Panc1 (cell line): Measurements from ENCODE around the gene FILIP1L. TPM values are rescaled to one million over a fixed set of nuclear protein-coding genes. Genes with fewer than 3 reads are reported as not detected.

Experiments used
- ATAC-seq: fragments of 200-7000 bp; cut with Tn5 transposase; 2 replicates; pipeline ENCODE4 v1.9.1; 2020; ENCODE audit warnings: mild to moderate bottlenecking, moderate library complexity
- BruUV-seq: library from RNA; stranded (reverse); fragments of 400-500 nt; replicated peaks from 2 replicates; lab custom pipeline; 2021; lab: Mats Ljungman, UMichigan
- CTCF ChIA-PET: fragments of 300-600 bp; sonication (Branson Sonifier 250); formaldehyde crosslinking; loops from one replicate; lab custom pipeline; 2022; ENCODE audit warnings: antibody characterized with exemption; lab: Charles Lee
- POLR2A ChIA-PET: fragments of 300-600 bp; sonication (Branson Sonifier 250); formaldehyde crosslinking; loops from one replicate; lab custom pipeline; 2022; ENCODE audit warnings: antibody characterized with exemption; lab: Charles Lee
- DNase-seq: peaks from one replicate; pipeline ENCODE4 v3.0.0-alpha.2; 2010; ENCODE audit warnings: low read depth, low spot score
- H3K27ac ChIP-seq: 2 replicates; pipeline ENCODE4 v1.5.1; 2011; ENCODE audit warnings: mild to moderate bottlenecking, low read length, inconsistent platforms
- H3K27me3 ChIP-seq: fragments of 200-500 bp; sonication (Bioruptor generic); 2 replicates; pipeline ENCODE4 v1.6.0; 2014; ENCODE audit warnings: low read length, inconsistent platforms; ENCODE audit not compliant: control insufficient read depth, insufficient read depth
- H3K36me3 ChIP-seq: fragments of 200-500 bp; sonication (Bioruptor generic); 2 replicates; pipeline ENCODE4 v1.5.1; 2014; ENCODE audit warnings: inconsistent platforms, mild to moderate bottlenecking, low read length, moderate library complexity; ENCODE audit not compliant: control insufficient read depth, insufficient read depth
- H3K4me1 ChIP-seq: 2 replicates; pipeline ENCODE4 v1.5.1; 2011; ENCODE audit warnings: inconsistent platforms, mild to moderate bottlenecking, low read length, moderate library complexity; ENCODE audit not compliant: control insufficient read depth, insufficient read depth
- H3K4me3 ChIP-seq, 2 experiments: 2 replicates each; pipeline ENCODE4 v1.5.1; 2011 to 2012; ENCODE audit warnings: low read depth in 2 of 2, low read length in 2 of 2, mild to moderate bottlenecking in 2 of 2, inconsistent platforms in 1 of 2, moderate library complexity in 1 of 2
- H3K9me3 ChIP-seq: fragments of 200-500 bp; sonication (Bioruptor generic); 2 replicates; pipeline ENCODE4 v1.5.1; 2014; ENCODE audit warnings: low read depth, mild to moderate bottlenecking, inconsistent platforms, low read length, moderate library complexity; ENCODE audit not compliant: control insufficient read depth, insufficient read depth
- CTCF ChIP-seq: fragments of 450-650 bp; IDR thresholded peaks from 2 replicates; pipeline ENCODE4 v1.5.1; 2017; ENCODE audit warnings: mild to moderate bottlenecking
- POLR2AphosphoS5 ChIP-seq: IDR thresholded peaks from 2 replicates; pipeline ENCODE4 v1.6.1; 2012; ENCODE audit warnings: mild to moderate bottlenecking, low read depth, low read length, moderate library complexity
- SIN3A ChIP-seq: IDR thresholded peaks from 2 replicates; pipeline ENCODE4 v1.6.1; 2012; ENCODE audit warnings: low read depth, mild to moderate bottlenecking, low read length, moderate library complexity, borderline replicate concordance; ENCODE audit not compliant: insufficient read depth
- TCF7L2 ChIP-seq: IDR thresholded peaks from 2 replicates; pipeline ENCODE4 v1.6.1; 2011; ENCODE audit warnings: mild to moderate bottlenecking, low read depth, low read length, inconsistent platforms
- in situ Hi-C: cut with HindIII; loops from 2 replicates; pipeline ENCODE4 v1.10.0; 2016; ENCODE audit warnings: low sequenced_read_pairs, low pct_unique_long_range_greater_than_20kb
- intact Hi-C: fragments of 100-400 bp; cut with micrococcal nuclease; formaldehyde crosslinking; loops from one replicate; pipeline ENCODE4 v1.10.0; 2022; ENCODE audit not compliant: unreplicated experiment
- total RNA-seq: library from RNA; stranded (reverse); gene quantifications from one replicate; pipeline ENCODE4 v1.2.1, GENCODE V29; 2021; ENCODE audit not compliant: unreplicated experiment
- TF ChIP-seq, protein P1 (sequence below), 2 experiments: IDR thresholded peaks; 2 replicates each; pipeline ENCODE4 v1.6.1; 2011 to 2012; ENCODE audit warnings: low read depth in 2 of 2, control low read depth in 1 of 2, low read length in 1 of 2, mild to moderate bottlenecking in 1 of 2, moderate library complexity in 1 of 2; ENCODE audit not compliant: insufficient read depth in 1 of 2

FILIP1L gene
- total RNA-seq, 1 experiment from 2014 or later, result 3.2 TPM

DNA sequence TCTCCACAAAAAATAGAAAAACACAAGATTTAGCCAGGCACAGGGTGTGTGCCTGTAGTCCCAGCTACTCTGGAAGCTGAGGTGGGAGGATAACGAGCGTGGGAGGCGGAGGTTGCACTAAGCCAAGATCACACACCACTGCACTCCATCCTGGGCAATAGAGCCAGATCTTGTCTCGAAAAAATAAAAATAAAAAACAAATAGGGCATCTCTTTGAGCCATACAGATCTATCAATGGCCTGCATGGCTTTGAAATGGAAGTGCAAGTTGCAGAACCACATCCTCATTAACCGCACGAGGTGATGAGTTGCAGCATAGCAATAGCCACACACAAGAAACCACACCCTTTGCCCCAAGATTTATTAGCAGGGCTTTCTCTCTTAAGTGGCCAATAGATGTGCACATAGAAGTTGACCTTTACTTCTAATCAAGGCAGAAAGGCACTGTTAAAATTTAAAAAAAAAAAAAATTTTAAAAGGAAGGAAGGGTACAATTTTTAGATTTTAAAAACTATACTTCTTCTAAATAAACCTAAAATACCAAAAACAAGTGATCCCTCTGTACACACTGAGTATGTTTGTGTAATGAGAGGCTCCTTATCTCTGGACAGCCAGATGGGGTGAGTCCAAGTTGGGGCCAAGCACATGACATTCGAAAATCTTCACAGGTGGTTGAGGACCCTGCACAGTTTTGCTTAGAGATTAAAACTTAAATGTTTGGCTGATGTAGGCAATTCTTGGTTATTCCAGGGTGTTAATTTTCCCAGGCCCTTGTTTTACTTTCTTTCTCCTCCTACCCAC lies 53.4 kb downstream of the FILIP1L start:
- H3K9me3 ChIP-seq, result no peaks in the 10 kb centered on the region
- intact Hi-C loops (no loop called here), in situ Hi-C loops (no loop called here)
- no peak for ATAC-seq
- no peak overlapping the region for H3K4me3 ChIP-seq
- no peak for TF ChIP-seq TCF7L2
- TF ChIP-seq POLR2AphosphoS5, result no peak
- TF ChIP-seq SIN3A, result no peak
- TF ChIP-seq CTCF, result no peak
- TF ChIP-seq, protein P1, sequence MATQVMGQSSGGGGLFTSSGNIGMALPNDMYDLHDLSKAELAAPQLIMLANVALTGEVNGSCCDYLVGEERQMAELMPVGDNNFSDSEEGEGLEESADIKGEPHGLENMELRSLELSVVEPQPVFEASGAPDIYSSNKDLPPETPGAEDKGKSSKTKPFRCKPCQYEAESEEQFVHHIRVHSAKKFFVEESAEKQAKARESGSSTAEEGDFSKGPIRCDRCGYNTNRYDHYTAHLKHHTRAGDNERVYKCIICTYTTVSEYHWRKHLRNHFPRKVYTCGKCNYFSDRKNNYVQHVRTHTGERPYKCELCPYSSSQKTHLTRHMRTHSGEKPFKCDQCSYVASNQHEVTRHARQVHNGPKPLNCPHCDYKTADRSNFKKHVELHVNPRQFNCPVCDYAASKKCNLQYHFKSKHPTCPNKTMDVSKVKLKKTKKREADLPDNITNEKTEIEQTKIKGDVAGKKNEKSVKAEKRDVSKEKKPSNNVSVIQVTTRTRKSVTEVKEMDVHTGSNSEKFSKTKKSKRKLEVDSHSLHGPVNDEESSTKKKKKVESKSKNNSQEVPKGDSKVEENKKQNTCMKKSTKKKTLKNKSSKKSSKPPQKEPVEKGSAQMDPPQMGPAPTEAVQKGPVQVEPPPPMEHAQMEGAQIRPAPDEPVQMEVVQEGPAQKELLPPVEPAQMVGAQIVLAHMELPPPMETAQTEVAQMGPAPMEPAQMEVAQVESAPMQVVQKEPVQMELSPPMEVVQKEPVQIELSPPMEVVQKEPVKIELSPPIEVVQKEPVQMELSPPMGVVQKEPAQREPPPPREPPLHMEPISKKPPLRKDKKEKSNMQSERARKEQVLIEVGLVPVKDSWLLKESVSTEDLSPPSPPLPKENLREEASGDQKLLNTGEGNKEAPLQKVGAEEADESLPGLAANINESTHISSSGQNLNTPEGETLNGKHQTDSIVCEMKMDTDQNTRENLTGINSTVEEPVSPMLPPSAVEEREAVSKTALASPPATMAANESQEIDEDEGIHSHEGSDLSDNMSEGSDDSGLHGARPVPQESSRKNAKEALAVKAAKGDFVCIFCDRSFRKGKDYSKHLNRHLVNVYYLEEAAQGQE (IDR thresholded peaks at IDR 0.05; ENCODE audit: insufficient read depth in 1 of 2, low read depth in 2 of 2, low read length in 1 of 2), result no peak
- BruUV-seq, result no TSS peak
- H3K36me3 ChIP-seq, result no peaks in the 10 kb centered on the region
- no peak overlapping the region for H3K27ac ChIP-seq
- ChIA-PET CTCF (no interaction called here), POLR2A (no interaction called here)
- no peaks in the 10 kb centered on the region for H3K4me1 ChIP-seq
- no peaks in the 10 kb centered on the region for H3K27me3 ChIP-seq
- DNase-seq, result no peak

DNA sequence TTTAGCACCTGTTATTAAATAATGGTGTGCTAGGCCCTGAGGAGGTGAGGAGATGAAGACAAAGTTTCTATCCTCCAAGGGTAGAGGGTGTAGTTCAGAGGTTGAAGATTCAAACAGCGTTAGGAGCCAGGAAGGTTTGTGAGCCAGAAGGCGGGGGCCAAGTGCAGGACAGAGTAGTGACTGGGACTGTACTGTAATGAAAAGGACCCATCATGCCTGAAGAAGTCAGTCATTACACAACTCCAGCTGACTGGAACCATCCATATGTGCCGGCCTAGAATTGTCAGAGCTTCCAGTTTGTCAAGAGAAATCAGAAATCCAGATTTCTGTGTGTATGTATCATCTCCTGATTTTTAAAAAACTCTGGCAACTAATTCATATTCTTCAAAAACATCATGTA lies 54.8 kb downstream of the FILIP1L start:
- DNase-seq (no peak), ATAC-seq (no peak)
- no peak for TF ChIP-seq POLR2AphosphoS5
- TF ChIP-seq TCF7L2, result no peak
- TF ChIP-seq, protein P1 (IDR thresholded peaks at IDR 0.05; ENCODE audit: insufficient read depth in 1 of 2, low read depth in 2 of 2, low read length in 1 of 2), result no peak
- no peak for TF ChIP-seq SIN3A
- no peak for TF ChIP-seq CTCF
- POLR2A ChIA-PET, result no interaction called here
- Histone ChIP-seq H3K36me3 (no peaks in the 10 kb centered on the region), H3K27me3 (no peaks in the 10 kb centered on the region), H3K27ac (no peak overlapping the region), H3K9me3 (no peaks in the 10 kb centered on the region), H3K4me3 (no peak overlapping the region), H3K4me1 (no peaks in the 10 kb centered on the region)
- in situ Hi-C loops (no loop called here), intact Hi-C loops (no loop called here)
- CTCF ChIA-PET, result no interaction called here
- BruUV-seq, result no TSS peak
